Gastrocnemius medialis (tissue), 4 donors: ENCODE measurements around the gene RIN3.

Source experiments
- POLR2A ChIP-seq, 2 donors: fragments of 450-650 bp; IDR thresholded peaks; one replicate each; pipeline ENCODE4 v1.6.1; 2017; ENCODE audit warnings: antibody characterized with exemption in 2 of 2, mild to moderate bottlenecking in 2 of 2, moderate library complexity in 2 of 2
- TF ChIP-seq, protein P1 (sequence below), 5 experiments: fragments of 450-650 bp in 3 of 5; fragments of 200-600 bp in 2 of 5; sonication (generic) in 2 of 5; IDR thresholded peaks in 4 of 5; conservative IDR thresholded peaks in 1 of 5; 1 replicate in 4 of 5; 2 replicates in 1 of 5; pipeline ENCODE4 v1.5.1; 2016 to 2019; ENCODE audit warnings: antibody characterized with exemption in 5 of 5, mild to moderate bottlenecking in 3 of 5, moderate library complexity in 3 of 5

DNA sequence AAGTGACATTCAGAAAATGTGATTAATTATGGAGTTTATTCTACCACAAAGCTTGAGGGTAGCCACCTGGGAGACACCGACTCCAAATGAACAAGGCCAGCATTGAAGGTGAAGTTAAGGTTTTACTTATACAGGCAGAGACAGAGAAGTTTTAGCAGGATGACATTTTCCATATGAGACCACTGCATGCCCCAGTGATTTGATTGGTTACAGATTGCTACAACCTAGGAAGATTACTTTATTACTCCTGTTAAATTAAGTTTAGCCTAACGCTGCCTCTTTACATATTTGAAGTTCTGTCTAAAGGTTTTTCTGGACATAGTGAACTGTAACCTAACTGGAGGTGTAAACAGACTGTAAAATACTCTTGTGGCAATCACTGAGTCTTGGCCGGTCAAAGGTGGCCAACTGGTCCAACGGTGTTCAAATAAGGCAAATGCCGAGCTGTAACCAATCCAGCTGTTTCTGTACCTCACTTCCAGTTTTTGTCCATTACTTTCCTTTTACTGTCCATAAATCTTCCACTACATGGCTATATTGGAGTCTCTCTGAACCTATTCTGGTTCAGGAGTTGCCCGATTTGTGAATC is 57.2 kb downstream of the RIN3 start:
- no peak for TF ChIP-seq POLR2A (IDR thresholded peaks at IDR 0.05)
- TF ChIP-seq, protein P1, sequence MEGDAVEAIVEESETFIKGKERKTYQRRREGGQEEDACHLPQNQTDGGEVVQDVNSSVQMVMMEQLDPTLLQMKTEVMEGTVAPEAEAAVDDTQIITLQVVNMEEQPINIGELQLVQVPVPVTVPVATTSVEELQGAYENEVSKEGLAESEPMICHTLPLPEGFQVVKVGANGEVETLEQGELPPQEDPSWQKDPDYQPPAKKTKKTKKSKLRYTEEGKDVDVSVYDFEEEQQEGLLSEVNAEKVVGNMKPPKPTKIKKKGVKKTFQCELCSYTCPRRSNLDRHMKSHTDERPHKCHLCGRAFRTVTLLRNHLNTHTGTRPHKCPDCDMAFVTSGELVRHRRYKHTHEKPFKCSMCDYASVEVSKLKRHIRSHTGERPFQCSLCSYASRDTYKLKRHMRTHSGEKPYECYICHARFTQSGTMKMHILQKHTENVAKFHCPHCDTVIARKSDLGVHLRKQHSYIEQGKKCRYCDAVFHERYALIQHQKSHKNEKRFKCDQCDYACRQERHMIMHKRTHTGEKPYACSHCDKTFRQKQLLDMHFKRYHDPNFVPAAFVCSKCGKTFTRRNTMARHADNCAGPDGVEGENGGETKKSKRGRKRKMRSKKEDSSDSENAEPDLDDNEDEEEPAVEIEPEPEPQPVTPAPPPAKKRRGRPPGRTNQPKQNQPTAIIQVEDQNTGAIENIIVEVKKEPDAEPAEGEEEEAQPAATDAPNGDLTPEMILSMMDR (IDR thresholded peaks at IDR 0.05 in 4 of 5, conservative IDR thresholded peaks at IDR 0.05 in 1 of 5) = no peak
